Measurements from ENCODE around the gene DST.

DNA sequence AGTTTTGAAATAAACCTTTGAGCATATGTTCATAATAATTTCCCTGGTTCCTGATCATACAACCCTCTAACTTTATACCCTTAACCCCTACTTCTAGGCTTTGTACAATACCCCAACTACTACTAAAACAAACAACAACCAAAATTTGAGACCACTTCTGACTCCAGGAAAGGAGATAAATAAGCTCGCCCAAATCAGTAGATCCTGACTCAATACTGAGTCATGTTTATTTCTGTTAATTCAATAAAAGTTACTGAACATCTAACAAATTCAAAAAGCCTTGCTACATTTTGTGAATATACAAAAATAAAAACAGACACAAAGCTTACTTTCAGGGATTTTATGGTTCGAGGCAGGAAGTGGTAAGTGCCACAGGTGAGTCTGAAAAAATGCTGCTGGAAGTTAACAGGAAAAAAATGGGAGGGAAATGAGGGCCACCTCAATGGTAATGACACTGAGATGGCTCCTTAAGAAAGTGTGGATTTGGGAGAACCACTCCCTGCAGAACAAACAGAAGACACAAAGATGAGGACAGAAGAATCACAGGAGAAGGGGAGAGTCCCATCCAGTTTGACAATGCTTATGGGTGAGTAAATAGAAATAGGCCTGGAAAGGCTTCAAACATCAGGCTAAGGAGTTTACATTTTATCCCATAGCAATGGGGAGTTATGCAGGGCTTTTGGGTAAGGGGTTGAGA is 63.4 kb downstream of the DST start:
- TF ChIP-seq PHF8 (conservative IDR thresholded peaks at IDR 0.05; ENCODE audit: low read depth, low read length) (no peak), EP300 (IDR thresholded peaks at IDR 0.05; ENCODE audit: borderline replicate concordance in 1 of 2, low read depth in 2 of 2, low read length in 2 of 2) (no peak), POLR2A (IDR thresholded peaks at IDR 0.05; ENCODE audit: control extremely low read depth in 1 of 2, low read depth in 2 of 2, low read length in 2 of 2) (no peak), GTF2F1 (IDR thresholded peaks at IDR 0.05; ENCODE audit: borderline replicate concordance, low read depth, low read length) (no peak)
- TF ChIP-seq, protein P1, sequence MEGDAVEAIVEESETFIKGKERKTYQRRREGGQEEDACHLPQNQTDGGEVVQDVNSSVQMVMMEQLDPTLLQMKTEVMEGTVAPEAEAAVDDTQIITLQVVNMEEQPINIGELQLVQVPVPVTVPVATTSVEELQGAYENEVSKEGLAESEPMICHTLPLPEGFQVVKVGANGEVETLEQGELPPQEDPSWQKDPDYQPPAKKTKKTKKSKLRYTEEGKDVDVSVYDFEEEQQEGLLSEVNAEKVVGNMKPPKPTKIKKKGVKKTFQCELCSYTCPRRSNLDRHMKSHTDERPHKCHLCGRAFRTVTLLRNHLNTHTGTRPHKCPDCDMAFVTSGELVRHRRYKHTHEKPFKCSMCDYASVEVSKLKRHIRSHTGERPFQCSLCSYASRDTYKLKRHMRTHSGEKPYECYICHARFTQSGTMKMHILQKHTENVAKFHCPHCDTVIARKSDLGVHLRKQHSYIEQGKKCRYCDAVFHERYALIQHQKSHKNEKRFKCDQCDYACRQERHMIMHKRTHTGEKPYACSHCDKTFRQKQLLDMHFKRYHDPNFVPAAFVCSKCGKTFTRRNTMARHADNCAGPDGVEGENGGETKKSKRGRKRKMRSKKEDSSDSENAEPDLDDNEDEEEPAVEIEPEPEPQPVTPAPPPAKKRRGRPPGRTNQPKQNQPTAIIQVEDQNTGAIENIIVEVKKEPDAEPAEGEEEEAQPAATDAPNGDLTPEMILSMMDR (IDR thresholded peaks at IDR 0.05; ENCODE audit: control extremely low read depth in 1 of 3, insufficient read depth in 1 of 3, low read depth in 1 of 3, low read length in 3 of 3): no peak
